D721Med (cell line): ENCODE data around the gene PKMYT1.
A peak's percentile ranks its signal among the peaks of the same experiment; 100 is the strongest.

Experiments
- DNase-seq: peaks from one replicate; pipeline ENCODE4 v3.0.0; 2011; ENCODE audit warnings: low spot score; ENCODE audit not compliant: insufficient read length
- FAIRE-seq: peaks from 2 replicates; lab custom pipeline; 2011; peaks lifted over from hg19 to GRCh38; lab: Jason Lieb, UNC
- CTCF ChIP-seq: IDR thresholded peaks from 2 replicates; pipeline ENCODE4 v1.5.1; 2012; ENCODE audit warnings: mild to moderate bottlenecking, control low read depth; ENCODE audit not compliant: insufficient read depth; ENCODE audit errors: missing control alignments

The PKMYT1 gene

GRCh38 chr16:2971985-2972784, 8.1 kb downstream of the PKMYT1 start:
- FAIRE-seq (no peak), DNase-seq (no peak)
- TF ChIP-seq CTCF, result no peak

DNA sequence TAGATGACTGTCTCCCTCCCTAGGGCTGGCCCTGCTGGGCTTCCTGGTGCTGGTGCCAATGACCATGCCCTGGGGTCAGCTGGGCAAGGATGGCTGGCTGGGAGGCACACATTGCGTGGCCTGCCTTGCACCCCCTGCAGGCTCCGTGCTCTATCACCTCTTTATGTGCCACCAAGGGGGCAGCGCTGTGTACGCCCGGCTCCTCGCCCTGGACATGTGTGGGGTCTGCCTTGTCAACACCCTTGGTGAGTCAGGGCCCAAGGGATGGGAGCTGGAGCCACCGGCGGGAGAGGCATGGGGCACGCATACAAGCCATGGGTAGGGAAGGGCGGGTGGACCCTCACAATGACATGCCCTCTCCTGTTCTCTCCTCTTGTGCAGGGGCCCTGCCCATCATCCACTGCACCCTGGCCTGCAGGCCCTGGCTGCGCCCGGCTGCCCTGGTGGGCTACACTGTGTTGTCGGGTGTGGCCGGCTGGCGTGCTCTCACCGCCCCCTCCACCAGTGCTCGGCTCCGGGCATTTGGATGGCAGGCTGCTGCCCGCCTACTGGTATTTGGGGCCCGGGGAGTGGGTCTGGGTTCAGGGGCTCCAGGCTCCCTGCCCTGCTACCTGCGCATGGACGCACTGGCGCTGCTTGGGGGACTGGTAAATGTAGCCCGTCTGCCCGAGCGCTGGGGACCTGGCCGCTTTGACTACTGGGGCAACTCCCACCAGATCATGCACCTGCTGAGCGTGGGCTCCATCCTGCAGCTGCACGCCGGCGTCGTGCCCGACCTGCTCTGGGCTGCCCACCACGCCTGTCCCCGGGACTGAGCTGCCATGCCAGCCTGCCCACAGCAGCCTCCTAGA, 8.9 kb downstream of the PKMYT1 start:
- DNase-seq, result no peak
- TF ChIP-seq CTCF, result no peak
- no peak for FAIRE-seq

- FAIRE-seq, result no peak
- DNase-seq, result no peak
- no peak for TF ChIP-seq CTCF
These were observed 9.7 kb downstream of the PKMYT1 start for GRCh38 chr16:2970563-2970962.

DNA sequence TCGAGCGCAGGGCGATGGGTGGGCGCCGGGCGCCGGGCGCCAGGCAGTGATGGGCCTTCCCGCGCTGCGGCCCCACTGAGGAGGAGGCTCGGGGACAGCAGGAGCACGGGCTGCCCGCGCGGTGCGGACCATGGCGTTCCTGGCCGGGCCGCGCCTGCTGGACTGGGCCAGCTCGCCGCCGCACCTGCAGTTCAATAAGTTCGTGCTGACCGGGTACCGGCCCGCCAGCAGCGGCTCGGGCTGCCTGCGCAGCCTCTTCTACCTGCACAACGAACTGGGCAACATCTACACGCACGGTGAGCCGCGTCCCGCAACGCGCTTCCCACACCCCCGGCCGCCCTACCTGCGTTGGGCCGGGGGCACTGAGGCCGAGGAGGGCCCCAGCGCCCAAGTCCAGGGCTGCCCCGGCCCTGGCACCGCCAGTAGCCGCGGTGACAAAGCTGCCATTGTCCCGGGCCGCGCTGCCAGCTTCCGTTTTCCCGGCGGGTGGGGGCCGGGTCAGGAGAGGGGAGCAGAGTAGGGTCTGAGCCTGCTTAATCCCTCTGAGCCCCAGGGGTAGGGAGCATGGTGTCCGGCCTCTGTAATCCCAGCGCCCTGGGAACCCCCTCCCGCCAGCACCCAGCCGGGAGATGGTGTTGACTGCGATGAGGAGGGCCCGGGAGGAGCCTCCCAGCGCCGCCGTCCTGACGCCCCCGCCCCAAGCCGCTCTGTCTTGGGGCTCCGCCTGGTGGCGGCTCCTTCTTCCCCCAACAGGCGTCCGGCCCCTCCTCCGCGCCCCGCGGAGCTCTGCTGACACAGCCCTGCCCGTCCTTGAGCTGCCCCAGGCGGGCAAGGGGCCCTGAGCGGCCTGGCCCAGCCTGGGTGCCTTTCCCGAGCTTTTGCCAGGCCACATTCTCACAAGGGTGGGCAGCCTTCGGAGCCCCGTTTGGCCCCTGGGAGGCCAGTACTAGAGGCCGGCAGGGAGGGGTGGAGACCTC, 10.4 kb downstream of the PKMYT1 start:
- peak; percentile 51 for DNase-seq
- FAIRE-seq, result no peak
- peak; percentile 41 for TF ChIP-seq CTCF

GRCh38 chr16:2968738-2969544, 11.3 kb downstream of the PKMYT1 start, which contains the start of gene PAQR4:
PAQR4 (plus strand) TSS chr16:2969348; CDS start chr16:2969675, 327 bp downstream.
- peak; percentile 95 for DNase-seq
- no peak for FAIRE-seq
- no peak for TF ChIP-seq CTCF

DNA sequence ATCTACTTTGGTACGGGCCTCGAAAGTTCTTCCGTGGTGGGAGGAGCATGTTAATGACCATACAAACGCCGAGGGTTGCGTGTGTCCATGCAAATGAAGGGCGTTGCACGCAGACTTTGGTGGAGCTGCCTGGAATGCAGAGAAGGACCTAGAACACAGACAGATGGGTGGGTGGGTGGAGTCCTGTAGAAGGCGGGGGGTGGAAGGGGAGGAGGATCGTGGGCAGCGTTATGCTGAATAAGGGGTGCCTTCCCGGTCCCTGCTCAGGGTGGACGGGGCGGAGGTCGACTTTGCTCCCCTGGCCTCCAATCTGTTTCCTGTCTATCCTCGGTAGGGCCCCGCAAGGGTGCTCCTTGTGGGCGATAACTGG, 11.9 kb downstream of the PKMYT1 start:
- DNase-seq, result peak; percentile 81
- TF ChIP-seq CTCF, result no peak
- FAIRE-seq, result no peak
